HepG2 (cell line): ENCODE data around the gene DNAAF8. TPM values are rescaled to one million over a fixed set of nuclear protein-coding genes. Genes with fewer than 3 reads are reported as not detected.

Experiments used
- ATF4 ChIP-seq, 2 experiments: fragments of 450-650 bp in 1 of 2; sonication (generic) in 1 of 2; formaldehyde crosslinking; IDR thresholded peaks; 2 replicates each; pipeline versions ENCODE4 v1.5.0 to v1.8.0; 2020 to 2022; ENCODE audit warnings: mild to moderate bottlenecking in 1 of 2, missing genetic modification reagents in 1 of 2
- ATF7 ChIP-seq, 2 experiments: fragments of 450-650 bp in 1 of 2; sonication (generic) in 1 of 2; formaldehyde crosslinking in 1 of 2; IDR thresholded peaks; 2 replicates each; pipeline versions ENCODE4 v1.4.0 to v1.6.1; 2016 to 2020; ENCODE audit warnings: antibody characterized with exemption in 1 of 2, mild to moderate bottlenecking in 1 of 2, missing genetic modification reagents in 1 of 2
- CBX5 ChIP-seq: sonication (generic); formaldehyde crosslinking; IDR thresholded peaks from 2 replicates; pipeline ENCODE4 v1.4.0; 2020; ENCODE audit warnings: missing genetic modification reagents, borderline replicate concordance
- GABPB1 ChIP-seq: IDR thresholded peaks from 2 replicates; pipeline ENCODE4 v1.6.1; 2016; ENCODE audit warnings: mild to moderate bottlenecking, missing genetic modification reagents, moderate library complexity, missing compliant biosample characterization
- IKZF1 ChIP-seq: fragments of 450-650 bp; IDR thresholded peaks from 2 replicates; pipeline ENCODE4 v1.7.1; 2016
- MBD4 ChIP-seq: IDR thresholded peaks from 2 replicates; pipeline ENCODE4 v1.6.1; 2012; ENCODE audit warnings: low read length, inconsistent platforms, borderline replicate concordance
- MEIS1 ChIP-seq: sonication (generic); formaldehyde crosslinking; IDR thresholded peaks from 2 replicates; pipeline ENCODE4 v1.9.0; 2021; ENCODE audit warnings: mild to moderate bottlenecking, missing genetic modification reagents, moderate library complexity, borderline replicate concordance
- NR3C1 ChIP-seq: sonication (generic); formaldehyde crosslinking; IDR thresholded peaks from 2 replicates; pipeline ENCODE4 v1.4.0; 2020; ENCODE audit warnings: missing genetic modification reagents
- SIN3A ChIP-seq: IDR thresholded peaks from 2 replicates; pipeline ENCODE4 v1.6.1; 2011; ENCODE audit warnings: low read depth, mild to moderate bottlenecking, control low read depth, low read length, borderline replicate concordance
- SMAD9 ChIP-seq: sonication (generic); formaldehyde crosslinking; IDR thresholded peaks from 2 replicates; pipeline ENCODE4 v1.5.1; 2020; ENCODE audit warnings: mild to moderate bottlenecking, missing genetic modification reagents
- SNAI1 ChIP-seq: sonication (generic); formaldehyde crosslinking; IDR thresholded peaks from 2 replicates; pipeline ENCODE4 v1.5.0; 2020; ENCODE audit warnings: mild to moderate bottlenecking, missing genetic modification reagents, borderline replicate concordance
- SNRNP70 ChIP-seq: fragments of 200-400 bp; formaldehyde crosslinking; IDR thresholded peaks from 2 replicates; pipeline ENCODE4 v1.6.1; 2017; ENCODE audit warnings: mild to moderate bottlenecking, low read depth, low read length, moderate library complexity
- SSRP1 ChIP-seq: IDR thresholded peaks from 2 replicates; pipeline ENCODE4 v1.6.1; 2016; ENCODE audit warnings: control low read depth
- STAG1 ChIP-seq: sonication (generic); formaldehyde crosslinking; IDR thresholded peaks from 2 replicates; pipeline ENCODE4 v1.4.0; 2020; ENCODE audit warnings: missing genetic modification reagents
- ZNF138 ChIP-seq: sonication (generic); formaldehyde crosslinking; IDR thresholded peaks from 2 replicates; pipeline ENCODE4 v1.5.0; 2020; ENCODE audit warnings: mild to moderate bottlenecking, low read depth, missing genetic modification reagents
- ZNF282 ChIP-seq: fragments of 450-650 bp; IDR thresholded peaks from 2 replicates; pipeline ENCODE4 v1.6.1; 2018; ENCODE audit not compliant: partially characterized antibody
- ZNF292 ChIP-seq: sonication (generic); formaldehyde crosslinking; IDR thresholded peaks from 2 replicates; pipeline ENCODE4 v1.8.1; 2022; ENCODE audit warnings: mild to moderate bottlenecking, low read depth, missing genetic modification reagents, borderline replicate concordance
- ZNF350 ChIP-seq: sonication (generic); formaldehyde crosslinking; IDR thresholded peaks from 2 replicates; pipeline ENCODE4 v1.4.0; 2020; ENCODE audit warnings: mild to moderate bottlenecking, low read depth, missing genetic modification reagents, borderline replicate concordance
- ZNF530 ChIP-seq: sonication (generic); formaldehyde crosslinking; IDR thresholded peaks from 2 replicates; pipeline ENCODE4 v1.5.0; 2020; ENCODE audit warnings: low read depth, mild to moderate bottlenecking, missing genetic modification reagents
- ZNF768 ChIP-seq: sonication (generic); formaldehyde crosslinking; IDR thresholded peaks from 2 replicates; pipeline ENCODE4 v1.4.0; 2020; ENCODE audit warnings: missing genetic modification reagents
- ZSCAN12 ChIP-seq: sonication (generic); formaldehyde crosslinking; IDR thresholded peaks from 2 replicates; pipeline ENCODE4 v1.9.0; 2021; ENCODE audit warnings: mild to moderate bottlenecking, missing genetic modification reagents
- polyA plus RNA-seq, 8 experiments: library from polyadenylated mRNA; depleted of rRNA in 3 of 8; stranded (reverse) in 7 of 8; unstranded in 1 of 8; fragments of >200 nt; fragmentation: Illumina TruSeq in 4 of 8; extraction: Trizol in 4 of 8; gene quantifications; 2 replicates each; pipeline versions ENCODE4 v1.2.1 to v1.2.3, GENCODE V29; 2011 to 2016; ENCODE audit warnings: low read depth in 4 of 8, missing spikeins in 1 of 8, mixed read lengths in 1 of 8; ENCODE audit not compliant: insufficient read depth in 1 of 8
- total RNA-seq, 5 experiments: library from RNA; depleted of rRNA; stranded (reverse); fragments of >200 nt; fragmentation: Illumina TruSeq; extraction: Trizol; gene quantifications; 2 replicates each; pipeline ENCODE4 v1.2.3, GENCODE V29; 2016; ENCODE audit warnings: low read depth in 1 of 5
- TF ChIP-seq, protein P1 (sequence below): sonication (generic); formaldehyde crosslinking; IDR thresholded peaks from 2 replicates; pipeline ENCODE4 v1.4.0; 2020; ENCODE audit warnings: mild to moderate bottlenecking, missing genetic modification reagents
- TF ChIP-seq, protein P2 (sequence below): sonication (generic); formaldehyde crosslinking; IDR thresholded peaks from 2 replicates; pipeline ENCODE4 v1.8.1; 2023; ENCODE audit warnings: mild to moderate bottlenecking, inconsistent platforms, moderate library complexity, missing genetic modification reagents, borderline replicate concordance
- TF ChIP-seq, protein P3 (sequence below): sonication (generic); formaldehyde crosslinking; IDR thresholded peaks from 2 replicates; pipeline ENCODE4 v1.4.0; 2020; ENCODE audit warnings: low read depth, mild to moderate bottlenecking, missing genetic modification reagents
- TF ChIP-seq, protein P4 (sequence below): sonication (generic); formaldehyde crosslinking; IDR thresholded peaks from 2 replicates; pipeline ENCODE4 v1.8.0; 2022; ENCODE audit warnings: missing genetic modification reagents, low read depth, mild to moderate bottlenecking, borderline replicate concordance

The DNAAF8 gene
- total and polyA plus RNA-seq, 2 of the 13 experiments (the other 11 are each of a cell fraction or from before 2014, with no cell fraction given), result 0.44 TPM; not detected in 1

DNA sequence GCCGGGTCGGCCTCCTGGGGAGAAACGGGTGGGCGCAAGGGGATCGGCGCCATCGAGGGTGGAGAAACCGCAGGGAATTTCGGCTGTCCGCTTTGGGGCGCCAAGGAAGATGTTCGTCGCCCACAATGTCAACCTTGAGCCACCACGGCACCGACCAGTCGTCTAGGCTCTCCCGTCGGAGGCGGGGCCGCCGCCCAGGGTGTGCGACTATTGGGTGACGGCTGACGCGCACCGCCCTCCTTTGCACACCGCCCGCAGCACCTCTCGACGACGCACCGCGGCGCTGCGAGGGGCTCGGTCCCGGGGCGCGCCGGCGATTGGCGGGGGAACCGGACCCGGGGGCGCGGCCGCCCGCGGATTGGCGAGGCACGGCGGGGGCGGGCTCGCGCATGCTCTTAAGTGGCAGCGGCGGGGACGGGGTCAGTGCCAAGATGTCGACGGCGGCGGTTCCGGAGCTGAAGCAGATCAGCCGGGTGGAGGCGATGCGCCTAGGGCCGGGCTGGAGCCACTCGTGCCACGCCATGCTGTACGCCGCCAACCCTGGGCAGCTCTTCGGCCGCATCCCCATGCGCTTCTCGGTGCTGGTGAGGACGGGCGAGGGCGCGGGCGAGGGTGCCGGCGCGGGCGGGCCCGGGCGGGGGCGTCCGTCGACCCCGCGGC, 40.9 kb upstream of the DNAAF8 start, which contains the start of gene NUDT16L1 (continued):
- TF ChIP-seq, protein P1, sequence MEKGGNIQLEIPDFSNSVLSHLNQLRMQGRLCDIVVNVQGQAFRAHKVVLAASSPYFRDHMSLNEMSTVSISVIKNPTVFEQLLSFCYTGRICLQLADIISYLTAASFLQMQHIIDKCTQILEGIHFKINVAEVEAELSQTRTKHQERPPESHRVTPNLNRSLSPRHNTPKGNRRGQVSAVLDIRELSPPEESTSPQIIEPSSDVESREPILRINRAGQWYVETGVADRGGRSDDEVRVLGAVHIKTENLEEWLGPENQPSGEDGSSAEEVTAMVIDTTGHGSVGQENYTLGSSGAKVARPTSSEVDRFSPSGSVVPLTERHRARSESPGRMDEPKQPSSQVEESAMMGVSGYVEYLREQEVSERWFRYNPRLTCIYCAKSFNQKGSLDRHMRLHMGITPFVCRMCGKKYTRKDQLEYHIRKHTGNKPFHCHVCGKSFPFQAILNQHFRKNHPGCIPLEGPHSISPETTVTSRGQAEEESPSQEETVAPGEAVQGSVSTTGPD (CRISPR knock-in tag), result no peak
- no peak for TF ChIP-seq ZNF292
- TF ChIP-seq SMAD9 (CRISPR knock-in tag), result no peak
- TF ChIP-seq ATF7 (IDR thresholded peaks at IDR 0.05), result no peak
- peak; percentile 21; the same call in 1 of the 2 replicates for TF ChIP-seq ATF7 (CRISPR knock-in tag; IDR thresholded peaks at IDR 0.05)
- TF ChIP-seq ZNF138 (CRISPR knock-in tag), result 0 out of 2 replicates have a peak, but pooled peaks have one; percentile 21
- no peak for TF ChIP-seq MBD4
- 0 out of 2 replicates have a peak, but pooled peaks have one; percentile 17 for TF ChIP-seq ZNF350 (CRISPR knock-in tag)
- TF ChIP-seq, protein P2, sequence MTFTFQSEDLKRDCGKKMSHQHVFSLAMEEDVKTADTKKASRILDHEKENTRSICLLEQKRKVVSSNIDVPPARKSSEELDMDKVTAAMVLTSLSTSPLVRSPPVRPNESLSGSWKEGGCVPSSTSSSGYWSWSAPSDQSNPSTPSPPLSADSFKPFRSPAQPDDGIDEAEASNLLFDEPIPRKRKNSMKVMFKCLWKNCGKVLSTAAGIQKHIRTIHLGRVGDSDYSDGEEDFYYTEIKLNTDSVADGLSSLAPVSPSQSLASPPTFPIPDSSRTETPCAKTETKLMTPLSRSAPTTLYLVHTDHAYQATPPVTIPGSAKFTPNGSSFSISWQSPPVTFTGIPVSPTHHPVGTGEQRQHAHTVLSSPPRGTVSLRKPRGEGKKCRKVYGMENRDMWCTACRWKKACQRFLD (CRISPR knock-in tag), result no peak
- no peak for TF ChIP-seq SNRNP70
- no peak for TF ChIP-seq IKZF1
- no peak for TF ChIP-seq ZNF530 (CRISPR knock-in tag)
- TF ChIP-seq ATF4 (CRISPR knock-in tag; IDR thresholded peaks at IDR 0.05), result no peak
- TF ChIP-seq, protein P3, sequence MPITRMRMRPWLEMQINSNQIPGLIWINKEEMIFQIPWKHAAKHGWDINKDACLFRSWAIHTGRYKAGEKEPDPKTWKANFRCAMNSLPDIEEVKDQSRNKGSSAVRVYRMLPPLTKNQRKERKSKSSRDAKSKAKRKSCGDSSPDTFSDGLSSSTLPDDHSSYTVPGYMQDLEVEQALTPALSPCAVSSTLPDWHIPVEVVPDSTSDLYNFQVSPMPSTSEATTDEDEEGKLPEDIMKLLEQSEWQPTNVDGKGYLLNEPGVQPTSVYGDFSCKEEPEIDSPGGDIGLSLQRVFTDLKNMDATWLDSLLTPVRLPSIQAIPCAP, result no peak
- TF ChIP-seq ZNF768, result peak; percentile 9
- TF ChIP-seq SSRP1, result no peak
- TF ChIP-seq SNAI1 (CRISPR knock-in tag), result no peak
- TF ChIP-seq, protein P4, sequence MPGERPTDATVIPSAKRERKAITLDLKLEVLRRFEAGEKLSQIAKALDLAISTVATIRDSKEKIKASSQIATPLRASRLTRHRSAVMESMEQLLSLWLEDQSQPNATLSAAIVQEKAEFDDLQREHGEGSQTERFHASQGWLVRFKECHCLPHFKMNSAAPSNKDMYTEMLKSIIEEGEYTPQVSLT (CRISPR knock-in tag), result no peak; the same call in 1 of the 2 replicates
- TF ChIP-seq ZSCAN12 (CRISPR knock-in tag), result no peak
- no peak for TF ChIP-seq NR3C1 (CRISPR knock-in tag)
- no peak for TF ChIP-seq CBX5
- no peak for TF ChIP-seq STAG1
- peak; percentile 60; the same call in 1 of the 2 replicates for TF ChIP-seq SIN3A
- TF ChIP-seq ZNF282, result no peak
- TF ChIP-seq MEIS1 (CRISPR knock-in tag), result no peak
- TF ChIP-seq GABPB1 (CRISPR knock-in tag), result peak; percentile 59
